Measurements from ENCODE around the gene PLLP. TPM values are rescaled to one million over a fixed set of nuclear protein-coding genes. Genes with fewer than 3 reads are reported as not detected.

The PLLP gene
- polyA plus RNA-seq, 3 donors from 2014 or later = 0.21 to 0.57 (median 0.33) TPM

GRCh38 chr16:57226701-57227621 lies 57.5 kb downstream of the PLLP start:
- Mint-ChIP-seq H3K27ac (peak overlapping the region in 2 of 6 donors; percentile 28 to 41), H3K27me3 (ENCODE audit: low read depth in 3 of 3) (no peaks in the 10 kb centered on the region), H3K4me1 (no peaks in the 10 kb centered on the region), H3K9me3 (no peaks in the 10 kb centered on the region), H3K4me3 (no peak overlapping the region), H3K36me3 (peaks cover 16 to 50% (median 41%) of the 10 kb centered on the region in 3 donors)
- DNase-seq = no peak

- Mint-ChIP-seq H3K36me3 (peaks cover 12 to 51% (median 41%) of the 10 kb centered on the region in 3 donors), H3K27ac (no peak overlapping the region), H3K4me3 (no peak overlapping the region), H3K27me3 (ENCODE audit: low read depth in 3 of 3) (no peaks in the 10 kb centered on the region), H3K9me3 (no peaks in the 10 kb centered on the region), H3K4me1 (no peaks in the 10 kb centered on the region)
- DNase-seq = no peak
Measured at GRCh38 chr16:57225978-57226377, 58.5 kb downstream of the PLLP start.

GRCh38 chr16:57224651-57225335 lies 59.7 kb downstream of the PLLP start:
- DNase-seq = no peak
- Mint-ChIP-seq H3K4me3 (no peak overlapping the region), H3K36me3 (peaks cover 22 to 54% (median 47%) of the 10 kb centered on the region in 3 donors), H3K4me1 (no peaks in the 10 kb centered on the region), H3K27ac (no peak overlapping the region), H3K9me3 (no peaks in the 10 kb centered on the region), H3K27me3 (ENCODE audit: low read depth in 3 of 3) (no peaks in the 10 kb centered on the region)

- Mint-ChIP-seq H3K4me3 (no peak overlapping the region), H3K27me3 (ENCODE audit: low read depth in 3 of 3) (no peaks in the 10 kb centered on the region), H3K9me3 (peaks cover 0 to 6% (median 0%) of the 10 kb centered on the region in 6 donors), H3K4me1 (no peaks in the 10 kb centered on the region), H3K27ac (no peak overlapping the region), H3K36me3 (peaks cover 38 to 70% (median 62%) of the 10 kb centered on the region in 3 donors)
- no peak for DNase-seq
Measured at GRCh38 chr16:57223057-57223456, 61.4 kb downstream of the PLLP start.

- DNase-seq = no peak
- Mint-ChIP-seq H3K27me3 (ENCODE audit: low read depth in 3 of 3) (no peaks in the 10 kb centered on the region), H3K27ac (no peak overlapping the region), H3K9me3 (peaks cover 0 to 15% (median 10%) of the 10 kb centered on the region in 6 donors), H3K4me1 (no peaks in the 10 kb centered on the region), H3K36me3 (peaks cover 71 to 84% (median 75%) of the 10 kb centered on the region in 3 donors), H3K4me3 (no peak overlapping the region)
Measured at GRCh38 chr16:57216968-57217367, 67.5 kb downstream of the PLLP start.

- no peak overlapping the region for H3K27ac Mint-ChIP-seq
- peaks cover 48 to 59% (median 48%) of the 10 kb centered on the region in 3 donors for H3K36me3 Mint-ChIP-seq
Measured at GRCh38 chr16:57213462-57213861, 71.0 kb downstream of the PLLP start.

GRCh38 chr16:57209780-57210179 lies 74.7 kb downstream of the PLLP start:
- no peak for DNase-seq
- Mint-ChIP-seq H3K9me3 (no peaks in the 10 kb centered on the region), H3K4me1 (no peaks in the 10 kb centered on the region), H3K36me3 (peaks cover 14 to 38% (median 23%) of the 10 kb centered on the region in 3 donors), H3K4me3 (no peak overlapping the region), H3K27me3 (ENCODE audit: low read depth in 3 of 3) (peaks cover 0 to 3% (median 0%) of the 10 kb centered on the region in 3 donors), H3K27ac (no peak overlapping the region)

More at GRCh38 chr16:57213462-57213861, 71.0 kb downstream of the PLLP start:
- DNase-seq = no peak
- Mint-ChIP-seq H3K9me3 (peaks cover 0 to 15% (median 10%) of the 10 kb centered on the region in 6 donors), H3K27me3 (ENCODE audit: low read depth in 3 of 3) (peaks cover 0 to 1% (median 0%) of the 10 kb centered on the region in 3 donors), H3K4me3 (no peak overlapping the region), H3K4me1 (no peaks in the 10 kb centered on the region)

GRCh38 chr16:57208926-57209325 lies 75.5 kb downstream of the PLLP start:
- H3K27me3 Mint-ChIP-seq (ENCODE audit: low read depth in 3 of 3) = peaks cover 0 to 3% (median 0%) of the 10 kb centered on the region in 3 donors
- H3K4me1 Mint-ChIP-seq = no peaks in the 10 kb centered on the region
- no peak overlapping the region for H3K4me3 Mint-ChIP-seq
- peaks cover 9 to 32% (median 14%) of the 10 kb centered on the region in 3 donors for H3K36me3 Mint-ChIP-seq
- no peak overlapping the region for H3K27ac Mint-ChIP-seq
- DNase-seq = no peak
- no peaks in the 10 kb centered on the region for H3K9me3 Mint-ChIP-seq

Other genes starting within 250 kb of the PLLP start
- gene CPNE2, start 192.1 kb downstream of the PLLP start, polyA plus RNA-seq = 10 to 100 TPM in 1 of 3 donors, 1 to 10 TPM in 2; 2.4 to 10.8 (median 5.8) TPM
- gene PSME3IP1, start 98.6 kb downstream of the PLLP start, polyA plus RNA-seq = 10 to 100 TPM; 79.0 to 91.7 (median 88.9) TPM
- gene RSPRY1, start 98.3 kb downstream of the PLLP start, polyA plus RNA-seq = 10 to 100 TPM; 22.5 to 31.8 (median 24.7) TPM
- gene ARL2BP, start 39.4 kb downstream of the PLLP start, polyA plus RNA-seq = 100 to 1,000 TPM; 130 to 221 (median 136) TPM
- not detected for gene CCL22, start 74.1 kb upstream of the PLLP start, polyA plus RNA-seq
- gene CX3CL1, start 87.8 kb upstream of the PLLP start, polyA plus RNA-seq = not detected
- gene CCL17, start 120.1 kb upstream of the PLLP start, polyA plus RNA-seq = not detected
- 10 to 100 TPM; 65.9 to 98.5 (median 68.3) TPM for gene CIAPIN1, start 162.7 kb upstream of the PLLP start, polyA plus RNA-seq
- gene COQ9, start 162.8 kb upstream of the PLLP start, polyA plus RNA-seq = 10 to 100 TPM; 14.6 to 30.3 (median 24.6) TPM
- gene POLR2C, start 178.0 kb upstream of the PLLP start, polyA plus RNA-seq = 10 to 100 TPM; 38.9 to 60.9 (median 41.6) TPM
- gene DOK4, start 201.8 kb upstream of the PLLP start, polyA plus RNA-seq = 1 to 10 TPM; 2.2 to 3.2 (median 2.8) TPM